GM21737 (cell line): ENCODE measurements around the gene SNX8.

Experiments
- ATAC-seq: cut with Tn5 transposase; IDR thresholded peaks from one replicate; pipeline ENCODE4 v1.9.1; 2021; ENCODE audit warnings: mild to moderate bottlenecking, moderate library complexity; ENCODE audit not compliant: unreplicated experiment

Gene SNX8

GRCh38 chr7:2208712-2209111 is 105.5 kb downstream of the SNX8 start:
- ATAC-seq: no peak

DNA sequence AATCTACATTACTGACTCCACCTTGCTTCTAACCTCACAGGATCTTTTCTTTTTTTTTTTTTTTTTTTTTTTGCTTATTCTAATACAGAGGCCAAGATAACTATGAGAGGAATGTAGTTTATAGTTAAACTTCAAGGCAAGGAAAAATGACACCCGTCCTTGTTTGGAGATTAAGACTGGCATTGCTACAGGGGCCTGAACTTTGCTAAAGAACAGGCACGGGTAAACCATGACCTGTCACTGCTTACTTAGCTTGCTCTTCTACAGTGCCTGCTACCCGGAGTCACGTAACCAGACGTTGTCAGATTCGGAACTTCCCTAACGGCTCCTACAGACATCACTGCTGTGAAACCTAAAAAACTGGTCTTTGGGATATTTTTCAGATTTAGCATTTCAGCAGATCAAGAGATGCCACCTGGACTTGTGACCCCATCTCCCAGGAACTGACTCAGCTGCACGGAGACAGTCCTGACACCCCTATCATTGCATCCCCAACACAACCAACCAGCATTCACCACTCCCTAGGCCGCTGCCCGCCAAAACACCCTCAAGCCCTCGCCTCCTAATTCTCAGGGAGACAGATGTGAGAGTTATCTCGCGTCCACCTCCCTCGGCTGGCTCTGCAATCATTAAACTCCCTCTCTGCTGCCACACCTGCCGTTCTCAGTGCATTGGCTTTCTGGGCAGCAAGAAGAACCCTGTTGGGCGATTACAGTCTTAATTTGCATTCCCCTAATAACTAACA is 109.0 kb downstream of the SNX8 start:
- no peak for ATAC-seq

- ATAC-seq: no peak
Measured at GRCh38 chr7:2204446-2204845, 109.8 kb downstream of the SNX8 start.

- ATAC-seq: no peak
Measured at GRCh38 chr7:2203766-2204300, 110.4 kb downstream of the SNX8 start.

- ATAC-seq: no peak
Measured at GRCh38 chr7:2202901-2203765, 111.1 kb downstream of the SNX8 start.

DNA sequence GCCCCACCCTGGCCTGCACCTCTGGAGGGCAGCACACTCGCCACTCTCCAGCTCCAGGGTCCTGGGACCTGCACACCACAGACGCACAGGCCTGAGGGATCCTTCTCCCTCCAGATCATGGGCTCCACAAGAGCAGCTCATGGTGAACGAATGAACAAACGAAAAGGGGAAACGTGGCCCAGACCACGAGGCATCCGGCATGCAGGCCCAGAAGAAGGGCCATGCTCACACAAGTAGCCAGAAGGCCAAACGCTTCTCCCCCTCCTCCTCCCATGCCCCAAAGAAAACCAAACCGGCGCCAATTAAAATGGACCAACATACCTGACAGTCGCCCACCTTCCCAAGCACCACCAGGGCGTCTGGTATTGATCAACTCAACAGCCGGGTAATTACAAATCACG is 111.9 kb downstream of the SNX8 start:
- ATAC-seq: no peak
